HG02938 (cell line): ENCODE results near the gene KLHDC10.
"Not testable (repeated sequence)": the region's sequence is repeated elsewhere in the genome, so short reads cannot be mapped to it uniquely, and the experiment has no call there.

Source experiments
- ATAC-seq: cut with Tn5 transposase; IDR thresholded peaks from one replicate; pipeline ENCODE4 v1.9.1; 2021; ENCODE audit warnings: mild to moderate bottlenecking, moderate library complexity; ENCODE audit not compliant: unreplicated experiment

KLHDC10 gene

GRCh38 chr7:130153211-130153908, 83.0 kb downstream of the KLHDC10 start:
- ATAC-seq = no peak

- no peak for ATAC-seq
These were observed 83.8 kb downstream of the KLHDC10 start for GRCh38 chr7:130154131-130154500.

- ATAC-seq = no peak
These were observed 84.4 kb downstream of the KLHDC10 start for GRCh38 chr7:130154501-130155317.

- ATAC-seq = no peak
These were observed 85.8 kb downstream of the KLHDC10 start for GRCh38 chr7:130156140-130156539.

GRCh38 chr7:130157700-130158099, 87.4 kb downstream of the KLHDC10 start:
- ATAC-seq = no peak

GRCh38 chr7:130160023-130160422, 89.7 kb downstream of the KLHDC10 start:
- ATAC-seq = no peak

- no peak for ATAC-seq
These were observed 90.1 kb downstream of the KLHDC10 start for GRCh38 chr7:130160455-130160854.

- ATAC-seq = no peak
These were observed 91.9 kb downstream of the KLHDC10 start for GRCh38 chr7:130162196-130162595.

GRCh38 chr7:130174237-130174959, 104.1 kb downstream of the KLHDC10 start:
- no peak for ATAC-seq

GRCh38 chr7:130178251-130178650, 107.9 kb downstream of the KLHDC10 start:
- ATAC-seq = no peak

GRCh38 chr7:130179631-130180030, 109.3 kb downstream of the KLHDC10 start:
- ATAC-seq = no peak

GRCh38 chr7:130180571-130181262, 110.4 kb downstream of the KLHDC10 start:
- no peak for ATAC-seq

- ATAC-seq = no peak
These were observed 110.9 kb downstream of the KLHDC10 start for GRCh38 chr7:130181263-130181605.

GRCh38 chr7:130182990-130183389, 112.7 kb downstream of the KLHDC10 start:
- no peak for ATAC-seq

- ATAC-seq = not testable (repeated sequence)
These were observed 114.0 kb downstream of the KLHDC10 start for GRCh38 chr7:130184349-130184748.
